GM21447 (cell line): ENCODE data around the gene SPACA7.

Source experiments
- ATAC-seq: cut with Tn5 transposase; IDR thresholded peaks from one replicate; pipeline ENCODE4 v1.9.1; 2021; ENCODE audit not compliant: unreplicated experiment

The SPACA7 gene, protein sequence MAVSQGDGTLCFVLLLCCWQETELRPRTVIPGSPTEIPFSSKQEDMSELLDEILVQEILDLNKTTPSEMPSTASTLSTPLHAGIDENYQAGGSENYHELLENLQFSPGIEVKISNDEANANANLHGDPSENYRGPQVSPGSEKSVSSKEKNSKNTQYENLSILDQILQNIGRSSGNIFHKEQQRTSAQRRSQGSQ

GRCh38 chr13:112376050-112376681 lies at the start of gene SPACA7:
SPACA7 (plus strand) TSS chr13:112376355; CDS start chr13:112376386, 31 bp downstream.
- no peak for ATAC-seq

- no peak for ATAC-seq
These were observed 49.3 kb upstream of the SPACA7 start for GRCh38 chr13:112326821-112327370.

DNA sequence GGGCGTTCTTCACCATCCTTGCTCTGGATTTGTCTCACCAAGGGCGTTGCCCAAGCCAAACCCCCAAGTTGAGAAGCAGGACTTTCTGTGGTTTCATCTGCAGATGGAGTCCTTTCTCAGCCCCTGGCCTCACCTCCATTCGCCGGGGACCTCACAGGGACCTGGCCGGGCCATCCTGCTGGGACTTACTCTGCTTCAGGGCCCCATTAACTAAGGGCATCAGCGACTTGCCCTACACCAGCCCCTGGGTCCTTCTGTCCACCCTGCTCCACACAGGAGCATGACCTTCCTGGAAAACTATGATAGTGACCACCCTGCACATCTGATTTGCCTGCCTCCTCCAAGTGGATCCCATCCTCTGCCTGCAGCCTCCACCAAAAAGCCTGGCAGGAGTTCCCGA lies 47.2 kb upstream of the SPACA7 start:
- ATAC-seq, result no peak

DNA sequence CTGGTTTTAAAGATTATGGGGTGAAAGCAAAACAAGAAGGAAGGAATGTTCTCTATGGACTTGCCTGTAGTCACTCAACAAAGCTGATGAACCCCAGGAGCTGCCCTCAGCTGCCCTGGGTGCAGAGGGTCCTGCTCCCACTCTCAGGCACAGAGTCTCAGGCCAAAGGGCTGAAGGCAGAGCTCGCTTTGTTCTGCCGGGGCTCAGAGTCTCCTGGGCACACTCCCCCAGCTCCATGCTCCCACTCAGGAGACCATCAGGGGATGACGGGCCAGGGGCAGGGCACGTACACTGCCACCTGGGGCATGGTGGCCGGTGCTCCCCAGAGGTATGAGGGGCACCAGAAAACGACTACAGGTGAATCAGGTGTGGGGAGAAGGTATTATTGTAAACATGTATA lies 46.8 kb upstream of the SPACA7 start:
- ATAC-seq, result no peak

GRCh38 chr13:112330066-112330465 lies 46.1 kb upstream of the SPACA7 start:
- ATAC-seq, result no peak

GRCh38 chr13:112330479-112331381 lies 45.4 kb upstream of the SPACA7 start:
- no peak for ATAC-seq

DNA sequence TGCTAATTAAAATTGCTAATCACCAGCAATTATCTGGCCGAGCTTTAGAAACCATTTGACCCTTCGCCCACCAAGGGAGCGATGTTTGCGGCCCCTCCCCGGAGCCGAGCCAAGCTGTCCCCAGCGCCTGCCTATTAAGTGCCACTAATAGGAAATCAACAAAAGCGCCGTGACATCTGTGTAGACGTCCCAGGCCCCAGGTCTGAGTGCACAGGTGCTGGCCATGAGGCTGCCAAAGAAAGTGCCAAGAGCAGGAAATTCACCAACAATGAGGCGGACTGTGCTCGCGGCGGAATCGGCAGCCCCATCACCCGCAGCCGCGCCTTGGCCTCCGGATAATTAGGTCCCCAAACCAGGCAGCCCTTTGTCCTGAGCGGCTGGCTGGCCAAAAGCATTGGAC lies 44.5 kb upstream of the SPACA7 start:
- no peak for ATAC-seq

GRCh38 chr13:112332727-112333126 lies 43.4 kb upstream of the SPACA7 start:
- no peak for ATAC-seq

- no peak for ATAC-seq
These were observed 42.2 kb upstream of the SPACA7 start for GRCh38 chr13:112333756-112334543.

GRCh38 chr13:112335135-112335534 lies 41.0 kb upstream of the SPACA7 start:
- no peak for ATAC-seq

- ATAC-seq, result no peak
These were observed 34.7 kb upstream of the SPACA7 start for GRCh38 chr13:112341446-112341845.

DNA sequence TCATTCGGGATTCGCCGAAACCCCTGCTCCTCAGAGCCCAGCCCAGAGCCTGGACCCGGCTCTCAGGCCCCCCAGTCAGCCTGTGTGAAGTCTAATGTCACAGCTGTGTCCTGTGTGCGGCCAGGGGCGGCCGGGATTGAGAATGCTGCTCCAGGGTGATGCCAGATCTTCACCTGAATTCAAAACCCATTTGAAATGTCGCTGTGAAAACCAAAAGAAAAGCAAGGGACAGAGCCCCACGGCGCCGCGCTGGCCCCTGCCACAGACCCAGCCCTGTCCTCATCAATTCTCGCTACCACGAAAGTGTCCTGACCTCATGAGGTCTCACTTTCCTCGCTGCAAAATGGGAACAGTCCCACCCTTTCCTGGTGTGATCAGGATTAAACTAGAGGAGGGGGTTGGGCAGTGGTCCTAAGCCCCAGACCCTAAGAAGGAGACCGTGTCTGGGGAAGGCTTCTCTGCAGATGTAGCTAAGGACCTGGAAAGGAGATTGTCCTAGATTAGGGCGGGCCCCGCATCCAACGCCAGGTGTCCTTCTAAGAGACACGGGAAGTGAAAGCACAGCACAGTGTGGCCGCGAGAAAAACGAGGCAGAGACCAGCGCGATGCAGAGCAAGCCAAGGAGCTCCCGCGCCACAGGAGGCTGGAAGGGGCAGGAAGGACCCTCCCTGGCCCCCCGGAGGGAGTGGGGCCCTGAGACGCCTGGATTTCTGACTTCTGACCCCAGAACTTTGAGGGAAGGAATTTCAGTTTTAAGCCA lies 34.0 kb upstream of the SPACA7 start:
- no peak for ATAC-seq

DNA sequence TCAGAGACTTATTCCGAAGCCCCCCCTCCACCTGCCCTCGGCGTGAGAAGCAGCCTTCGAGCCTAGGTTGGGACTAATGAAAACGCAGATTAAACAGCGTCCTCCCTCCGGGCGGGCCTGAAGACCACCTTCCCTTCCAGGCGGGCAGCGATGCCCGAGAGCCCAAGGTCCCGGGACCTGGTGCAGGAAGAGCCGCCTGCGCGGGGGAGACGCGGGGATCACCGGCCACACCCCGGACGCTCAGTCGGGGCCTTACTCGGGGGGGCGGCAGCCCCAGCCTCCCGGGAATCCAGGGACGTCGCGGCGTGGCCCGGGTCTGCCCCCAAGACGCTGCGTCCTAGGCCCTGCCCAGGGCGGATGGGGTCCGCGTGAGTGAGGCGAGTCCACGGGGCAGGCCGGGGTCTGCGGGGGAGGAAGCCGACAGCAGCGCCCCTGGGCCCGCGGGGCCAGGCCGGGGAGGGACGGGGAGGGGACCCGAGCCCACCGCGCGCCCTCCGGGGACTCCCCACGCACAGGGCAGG lies 33.3 kb upstream of the SPACA7 start:
- no peak for ATAC-seq

GRCh38 chr13:112343591-112343990 lies 32.6 kb upstream of the SPACA7 start:
- ATAC-seq, result no peak

DNA sequence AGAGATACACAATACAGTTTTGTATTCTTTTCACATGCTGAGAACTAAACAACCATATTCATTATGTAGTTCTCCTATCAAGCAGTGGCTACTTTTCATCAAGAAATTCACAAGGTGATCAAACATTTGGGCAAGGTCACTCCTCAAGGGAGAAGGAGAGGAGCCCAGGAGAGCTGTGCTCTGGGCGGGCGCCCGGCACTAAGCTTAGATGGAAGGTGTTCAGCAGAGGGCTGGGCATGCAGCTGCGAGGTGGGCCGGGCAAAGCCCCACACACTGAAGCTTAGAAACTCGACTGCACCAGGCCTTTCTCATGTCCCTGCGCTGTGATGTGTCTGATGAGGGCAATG lies 30.4 kb upstream of the SPACA7 start:
- ATAC-seq, result no peak

DNA sequence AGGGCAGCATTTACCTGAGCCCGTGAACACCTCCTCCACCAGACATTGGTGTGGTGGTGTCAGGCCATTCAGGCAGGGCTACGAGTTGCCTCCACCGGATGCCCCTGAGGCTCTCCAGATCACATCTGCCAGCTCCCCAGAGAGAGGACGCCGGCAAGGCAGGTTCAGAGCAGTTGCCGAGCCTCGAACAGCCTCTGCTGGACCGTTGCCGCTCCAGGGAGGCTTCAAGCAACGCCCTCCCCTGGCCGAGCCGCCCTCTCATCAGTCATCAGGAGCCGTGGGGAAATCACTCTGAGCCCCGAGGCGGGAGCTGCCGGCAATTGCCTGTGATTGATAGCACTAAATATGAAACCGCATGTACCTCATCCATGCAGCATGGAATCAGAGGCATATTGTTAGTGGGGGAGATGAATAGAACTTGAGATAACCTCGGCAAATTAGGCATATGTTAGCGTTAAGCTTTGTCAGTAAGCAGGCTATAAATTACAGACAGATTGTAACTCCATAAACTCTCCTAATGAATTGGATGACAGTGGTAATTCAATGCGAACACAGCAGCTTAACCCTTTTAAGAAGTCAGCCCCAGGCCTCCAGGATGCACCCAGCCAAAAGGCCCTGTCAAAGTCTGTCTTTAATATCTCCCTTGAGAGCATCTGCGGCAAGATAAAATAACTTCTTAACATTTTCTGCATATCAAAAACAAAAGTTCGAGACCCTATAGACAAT lies 29.8 kb upstream of the SPACA7 start:
- ATAC-seq, result no peak

DNA sequence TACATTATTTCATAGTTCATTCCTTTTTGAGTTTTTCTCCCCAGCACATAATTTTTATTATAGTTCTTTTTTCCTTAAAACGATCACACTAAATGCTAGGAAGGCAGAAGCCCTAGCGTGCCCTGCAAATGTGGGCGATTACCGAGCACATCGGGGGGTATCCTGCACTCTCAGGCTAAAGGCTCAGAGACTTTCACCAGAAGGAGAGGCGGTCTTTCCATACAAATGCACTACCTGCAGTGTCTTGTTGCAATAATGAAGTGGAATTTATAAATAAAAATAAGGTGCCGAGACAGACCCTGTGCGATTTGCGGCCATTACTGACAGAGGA lies 29.3 kb upstream of the SPACA7 start:
- ATAC-seq, result no peak

GRCh38 chr13:112347986-112348385 lies 28.2 kb upstream of the SPACA7 start:
- ATAC-seq, result no peak

DNA sequence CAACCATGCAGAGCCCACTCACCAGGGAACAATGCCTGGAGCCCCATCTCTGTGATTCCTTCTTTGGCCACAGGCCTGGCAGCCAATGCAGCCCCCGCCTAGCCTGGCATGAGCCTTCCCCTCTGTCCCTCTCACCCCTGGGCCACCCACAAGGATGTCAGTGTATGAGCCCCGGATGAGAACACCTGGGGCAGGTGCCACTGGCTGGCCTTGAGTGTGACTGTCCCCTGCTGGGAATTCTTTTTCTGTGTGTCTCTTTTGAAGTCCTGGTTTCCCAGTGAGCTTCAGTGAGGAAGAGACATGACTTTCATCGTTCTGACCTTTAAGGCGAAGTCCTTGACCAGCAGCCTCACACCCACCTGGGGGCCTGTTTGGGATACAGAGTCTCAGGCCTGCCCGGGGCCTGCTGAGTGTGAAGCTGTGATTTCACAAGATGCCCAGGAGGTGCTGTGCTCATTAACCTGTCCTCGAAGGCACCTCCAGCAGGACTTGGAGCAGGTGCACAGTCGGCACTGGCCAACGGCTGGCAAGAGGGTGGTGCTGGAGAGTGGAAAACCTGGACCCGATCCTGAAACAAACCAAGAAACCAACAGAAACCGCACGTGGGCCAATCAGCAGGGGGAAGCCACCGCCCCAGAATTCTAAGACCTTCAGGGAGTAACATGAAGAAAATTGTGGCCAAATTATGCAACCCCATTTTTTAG lies 27.4 kb upstream of the SPACA7 start:
- no peak for ATAC-seq
